Measurements from ENCODE around the gene NDST3. TPM values are rescaled to one million over a fixed set of nuclear protein-coding genes. Genes with fewer than 3 reads are reported as not detected.

The NDST3 gene
- total RNA-seq, 4 donors from 2014 or later = 0.25 TPM; not detected in 3

- 81 to 86% methylated on average over 1 of the region's 1 CpG for WGBS, 2 donors
- intact Hi-C loops (cut with DNase I; ENCODE audit: low total_unique reads) = no loop called here
- DNase-seq (ENCODE audit: low spot score in 2 of 2) = no peak
- TF ChIP-seq, protein P1, sequence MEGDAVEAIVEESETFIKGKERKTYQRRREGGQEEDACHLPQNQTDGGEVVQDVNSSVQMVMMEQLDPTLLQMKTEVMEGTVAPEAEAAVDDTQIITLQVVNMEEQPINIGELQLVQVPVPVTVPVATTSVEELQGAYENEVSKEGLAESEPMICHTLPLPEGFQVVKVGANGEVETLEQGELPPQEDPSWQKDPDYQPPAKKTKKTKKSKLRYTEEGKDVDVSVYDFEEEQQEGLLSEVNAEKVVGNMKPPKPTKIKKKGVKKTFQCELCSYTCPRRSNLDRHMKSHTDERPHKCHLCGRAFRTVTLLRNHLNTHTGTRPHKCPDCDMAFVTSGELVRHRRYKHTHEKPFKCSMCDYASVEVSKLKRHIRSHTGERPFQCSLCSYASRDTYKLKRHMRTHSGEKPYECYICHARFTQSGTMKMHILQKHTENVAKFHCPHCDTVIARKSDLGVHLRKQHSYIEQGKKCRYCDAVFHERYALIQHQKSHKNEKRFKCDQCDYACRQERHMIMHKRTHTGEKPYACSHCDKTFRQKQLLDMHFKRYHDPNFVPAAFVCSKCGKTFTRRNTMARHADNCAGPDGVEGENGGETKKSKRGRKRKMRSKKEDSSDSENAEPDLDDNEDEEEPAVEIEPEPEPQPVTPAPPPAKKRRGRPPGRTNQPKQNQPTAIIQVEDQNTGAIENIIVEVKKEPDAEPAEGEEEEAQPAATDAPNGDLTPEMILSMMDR (IDR thresholded peaks at IDR 0.05) = no peak
- TF ChIP-seq POLR2A (IDR thresholded peaks at IDR 0.05) = no peak
- no peak overlapping the region for H3K4me3 ChIP-seq (ENCODE audit: low read depth, poor library complexity, severe bottlenecking)
Observed at GRCh38 chr4:118139241-118139640, 105.0 kb downstream of the NDST3 start.

GRCh38 chr4:118141240-118141639, 107.0 kb downstream of the NDST3 start:
- DNase-seq (ENCODE audit: low spot score in 2 of 2) = no peak
- 61 to 84% methylated on average over 3 to 4 of the region's 4 CpGs for WGBS, 2 donors
- no peak for TF ChIP-seq POLR2A (IDR thresholded peaks at IDR 0.05)
- TF ChIP-seq, protein P1 (IDR thresholded peaks at IDR 0.05) = no peak
- no peak overlapping the region for H3K4me3 ChIP-seq (ENCODE audit: low read depth, poor library complexity, severe bottlenecking)
- intact Hi-C loops (cut with DNase I; ENCODE audit: low total_unique reads) = no loop called here

DNA sequence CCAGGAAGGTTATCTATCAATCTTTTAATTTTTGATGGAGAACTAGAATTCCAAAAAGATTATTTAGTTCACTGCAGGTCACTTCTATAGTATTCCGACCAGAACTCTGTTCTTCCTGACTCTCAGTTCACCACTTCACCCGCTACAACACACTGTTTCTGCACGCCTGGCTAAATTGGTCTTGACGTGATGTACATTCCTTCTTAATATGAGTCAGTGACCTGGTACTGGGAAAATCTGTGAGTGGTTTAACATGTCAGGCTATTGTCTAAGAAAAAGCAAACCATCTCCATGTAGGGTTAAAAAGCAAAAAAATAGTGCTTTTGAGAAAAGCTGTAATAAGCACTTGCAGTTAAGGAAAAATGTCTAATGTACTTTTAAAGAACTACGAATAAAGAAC, 120.4 kb downstream of the NDST3 start:
- intact Hi-C loops (cut with DNase I; ENCODE audit: low total_unique reads) = no loop called here
- no peak for TF ChIP-seq POLR2A (IDR thresholded peaks at IDR 0.05)
- TF ChIP-seq, protein P1 (IDR thresholded peaks at IDR 0.05) = no peak
- no peak overlapping the region for H3K4me3 ChIP-seq (ENCODE audit: low read depth, poor library complexity, severe bottlenecking)
- WGBS, 2 donors = 76 to 82% methylated on average over 5 of the region's 5 CpGs
- DNase-seq (ENCODE audit: low spot score in 2 of 2) = no peak

GRCh38 chr4:118155516-118155915, 121.2 kb downstream of the NDST3 start:
- DNase-seq (ENCODE audit: low spot score in 2 of 2) = no peak
- H3K4me3 ChIP-seq (ENCODE audit: low read depth, poor library complexity, severe bottlenecking) = no peak overlapping the region
- no peak for TF ChIP-seq POLR2A (IDR thresholded peaks at IDR 0.05)
- TF ChIP-seq, protein P1 (IDR thresholded peaks at IDR 0.05) = no peak
- intact Hi-C loops (cut with DNase I; ENCODE audit: low total_unique reads) = no loop called here

- DNase-seq (ENCODE audit: low spot score in 2 of 2) = no peak
- TF ChIP-seq POLR2A (IDR thresholded peaks at IDR 0.05) = no peak
- TF ChIP-seq, protein P1 (IDR thresholded peaks at IDR 0.05) = no peak
- H3K4me3 ChIP-seq (ENCODE audit: low read depth, poor library complexity, severe bottlenecking) = no peak overlapping the region
- WGBS, 2 donors = 66 to 74% methylated on average over 2 of the region's 2 CpGs
- intact Hi-C loops (cut with DNase I; ENCODE audit: low total_unique reads) = no loop called here
Observed at GRCh38 chr4:118158763-118159375, 124.6 kb downstream of the NDST3 start.

DNA sequence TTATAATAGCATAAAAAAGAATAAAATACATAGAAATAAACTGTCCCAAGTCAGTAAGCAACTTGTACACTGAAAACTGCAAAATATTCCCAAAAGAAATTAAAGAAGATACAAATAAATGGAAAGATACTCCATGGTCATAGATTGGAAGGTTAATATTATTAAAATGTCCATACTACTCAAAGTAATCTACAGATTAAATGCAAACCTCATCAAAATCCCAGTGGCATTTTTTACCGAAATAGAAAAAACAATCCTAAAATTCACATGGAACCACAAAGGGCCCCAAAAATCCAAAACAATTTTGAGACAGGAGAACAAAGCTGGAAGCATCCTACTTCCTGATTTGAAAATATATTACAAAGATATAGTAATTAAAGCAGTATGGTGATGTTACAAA, 133.0 kb downstream of the NDST3 start:
- 98 to 100% methylated on average over 1 of the region's 1 CpG for WGBS, 2 donors
- intact Hi-C loops (cut with DNase I; ENCODE audit: low total_unique reads) = no loop called here
- no peak for TF ChIP-seq POLR2A (IDR thresholded peaks at IDR 0.05)
- TF ChIP-seq, protein P1 (IDR thresholded peaks at IDR 0.05) = no peak
- no peak overlapping the region for H3K4me3 ChIP-seq (ENCODE audit: low read depth, poor library complexity, severe bottlenecking)
- no peak for DNase-seq (ENCODE audit: low spot score in 2 of 2)
